SU-DHL-6 (cell line): ENCODE results near the gene OPN1LW.

Source experiments
- H2AFZ ChIP-seq: fragments of 200-600 bp; sonication (generic); 2 replicates; pipeline ENCODE4 v1.6.1; 2014; ENCODE audit warnings: low read depth, mild to moderate bottlenecking, moderate library complexity, mixed read lengths, antibody characterized with exemption, low read length; ENCODE audit not compliant: severe bottlenecking
- H3F3A ChIP-seq: fragments of 200-600 bp; shearing (Covaris generic); 2 replicates; pipeline ENCODE4 v1.6.0; 2016; ENCODE audit warnings: antibody characterized with exemption, mild to moderate bottlenecking; ENCODE audit not compliant: insufficient read depth
- H3K27ac ChIP-seq: fragments of 200-600 bp; sonication (generic); 2 replicates; pipeline ENCODE4 v1.5.1; 2016; ENCODE audit warnings: low read depth, mild to moderate bottlenecking, low read length, moderate library complexity, mixed read lengths
- H3K27me3 ChIP-seq: fragments of 200-600 bp; sonication (generic), shearing (Covaris generic); 2 replicates; pipeline ENCODE4 v1.6.0; 2014; ENCODE audit warnings: mild to moderate bottlenecking, low read length
- H3K36me3 ChIP-seq: fragments of 200-600 bp; sonication (generic); 2 replicates; pipeline ENCODE4 v1.6.1; 2014; ENCODE audit warnings: mild to moderate bottlenecking, low read length, mixed read lengths
- H3K4me2 ChIP-seq: fragments of 300-600, 200-600 bp; shearing (Covaris generic), sonication (generic); 2 replicates; pipeline ENCODE4 v1.6.0; 2014; ENCODE audit warnings: low read length, low read depth, mild to moderate bottlenecking; ENCODE audit not compliant: poor library complexity, severe bottlenecking
- H3K4me3 ChIP-seq: fragments of 200-600 bp; sonication (generic); 2 replicates; pipeline ENCODE4 v1.5.1; 2014; ENCODE audit warnings: antibody characterized with exemption, low read length, mild to moderate bottlenecking, mixed read lengths; ENCODE audit not compliant: insufficient read depth, poor library complexity, severe bottlenecking
- H3K79me2 ChIP-seq: fragments of 200-600 bp; sonication (generic); 2 replicates; pipeline ENCODE4 v1.6.1; 2014; ENCODE audit warnings: mild to moderate bottlenecking, low read length, moderate library complexity; ENCODE audit not compliant: insufficient read depth
- H3K9ac ChIP-seq: fragments of 200-600 bp; sonication (generic); 2 replicates; pipeline ENCODE4 v1.7.0; 2014; ENCODE audit warnings: mild to moderate bottlenecking, low read length
- H3K9me2 ChIP-seq: fragments of 200-600 bp; sonication (generic); replicated peaks from 2 replicates; pipeline ENCODE4 v1.6.1; 2014; ENCODE audit warnings: low read length; ENCODE audit not compliant: insufficient read depth
- H3K9me3 ChIP-seq: fragments of 200-600 bp; sonication (generic); 2 replicates; pipeline ENCODE4 v1.6.1; 2014; ENCODE audit warnings: low read length, mixed read lengths; ENCODE audit not compliant: insufficient read depth
- H4K20me1 ChIP-seq: fragments of 200-600 bp; sonication (generic); 2 replicates; pipeline ENCODE4 v1.6.1; 2014; ENCODE audit warnings: low read depth, mild to moderate bottlenecking, antibody characterized with exemption, low read length, moderate library complexity, mixed read lengths
- EZH2phosphoT487 ChIP-seq: fragments of 200-600 bp; sonication (generic), shearing (Covaris generic); conservative IDR thresholded peaks from 2 replicates; pipeline ENCODE4 v1.6.1; 2018; ENCODE audit warnings: mild to moderate bottlenecking, antibody characterized with exemption, low read length, moderate library complexity, mixed read lengths
- TF ChIP-seq, protein P1 (sequence below): fragments of 200-600 bp; sonication (generic); IDR thresholded peaks from one replicate; pipeline ENCODE4 v1.5.1; 2017; ENCODE audit warnings: antibody characterized with exemption, mild to moderate bottlenecking, low read length, moderate library complexity; ENCODE audit not compliant: insufficient read depth, poor library complexity, severe bottlenecking

OPN1LW gene

DNA sequence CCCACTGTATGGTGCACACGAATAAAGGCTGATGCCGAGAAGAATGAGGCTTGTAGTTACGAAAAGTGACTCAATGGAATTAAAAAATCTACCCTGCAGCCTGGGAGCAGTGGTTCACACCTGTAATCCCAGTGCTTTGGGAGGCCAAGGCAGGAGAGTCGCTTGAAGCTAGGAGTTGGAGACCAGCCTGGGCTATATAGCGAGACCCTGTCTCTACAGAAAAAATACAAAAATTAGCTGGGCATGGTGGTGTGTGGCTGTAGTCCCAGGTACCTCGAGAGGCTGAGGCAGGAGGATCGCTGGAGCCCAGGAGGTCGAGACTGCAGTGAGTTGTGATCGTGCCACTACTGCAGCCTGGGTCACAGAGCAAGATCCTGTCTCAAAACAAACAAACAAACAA is 11.7 kb upstream of the OPN1LW start:
- Histone ChIP-seq H3K9me2 (no peaks in the 10 kb centered on the region), H3K27me3 (no peaks in the 10 kb centered on the region), H2AFZ (no peak overlapping the region), H3K79me2 (no peaks in the 10 kb centered on the region), H3K36me3 (no peaks in the 10 kb centered on the region), H3K9me3 (no peaks in the 10 kb centered on the region), H3K9ac (no peak overlapping the region), H3F3A (no peaks in the 10 kb centered on the region), H3K27ac (no peak overlapping the region), H4K20me1 (no peaks in the 10 kb centered on the region), H3K4me3 (no peak overlapping the region), H3K4me2 (no peak overlapping the region)
- TF ChIP-seq, protein P1, sequence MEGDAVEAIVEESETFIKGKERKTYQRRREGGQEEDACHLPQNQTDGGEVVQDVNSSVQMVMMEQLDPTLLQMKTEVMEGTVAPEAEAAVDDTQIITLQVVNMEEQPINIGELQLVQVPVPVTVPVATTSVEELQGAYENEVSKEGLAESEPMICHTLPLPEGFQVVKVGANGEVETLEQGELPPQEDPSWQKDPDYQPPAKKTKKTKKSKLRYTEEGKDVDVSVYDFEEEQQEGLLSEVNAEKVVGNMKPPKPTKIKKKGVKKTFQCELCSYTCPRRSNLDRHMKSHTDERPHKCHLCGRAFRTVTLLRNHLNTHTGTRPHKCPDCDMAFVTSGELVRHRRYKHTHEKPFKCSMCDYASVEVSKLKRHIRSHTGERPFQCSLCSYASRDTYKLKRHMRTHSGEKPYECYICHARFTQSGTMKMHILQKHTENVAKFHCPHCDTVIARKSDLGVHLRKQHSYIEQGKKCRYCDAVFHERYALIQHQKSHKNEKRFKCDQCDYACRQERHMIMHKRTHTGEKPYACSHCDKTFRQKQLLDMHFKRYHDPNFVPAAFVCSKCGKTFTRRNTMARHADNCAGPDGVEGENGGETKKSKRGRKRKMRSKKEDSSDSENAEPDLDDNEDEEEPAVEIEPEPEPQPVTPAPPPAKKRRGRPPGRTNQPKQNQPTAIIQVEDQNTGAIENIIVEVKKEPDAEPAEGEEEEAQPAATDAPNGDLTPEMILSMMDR, result no peak
- TF ChIP-seq EZH2phosphoT487, result no peak

DNA sequence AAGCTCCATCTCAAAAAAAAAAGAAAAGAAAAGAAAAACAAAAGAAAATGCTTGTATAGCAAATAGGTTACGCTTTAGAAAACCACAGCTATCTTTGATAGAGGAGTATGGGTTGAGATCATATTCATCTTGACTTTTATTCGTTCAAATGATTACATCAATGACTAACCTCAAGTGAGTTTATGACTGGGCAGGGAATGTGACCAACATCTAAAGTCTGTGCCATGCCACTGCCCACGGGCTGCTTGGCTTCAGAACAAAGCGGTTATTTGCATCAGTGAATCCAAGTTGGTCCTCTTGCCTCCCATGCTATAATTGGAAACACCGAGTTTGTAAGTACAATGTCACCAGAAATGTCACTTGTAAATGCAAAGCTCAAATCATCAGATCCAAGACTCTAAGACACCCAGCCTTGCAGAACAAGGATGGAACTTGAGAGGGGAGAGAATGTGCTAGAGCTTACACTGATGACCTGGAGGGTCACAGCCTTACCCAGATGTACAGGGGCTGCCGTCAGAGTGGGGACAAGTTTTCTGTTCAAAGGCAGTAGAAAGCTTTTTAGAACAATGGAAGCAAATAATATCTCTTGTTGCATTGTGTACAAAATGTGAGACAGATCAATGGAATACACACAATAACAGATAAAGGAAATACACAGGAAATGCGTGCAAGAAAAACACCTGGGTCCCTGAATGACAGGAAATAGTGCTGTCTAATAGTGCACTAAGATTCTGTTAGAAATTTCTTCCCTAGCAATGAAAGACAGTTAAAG is 8.4 kb upstream of the OPN1LW start:
- no peak for TF ChIP-seq EZH2phosphoT487
- TF ChIP-seq, protein P1, result no peak
- H3K27ac ChIP-seq, result no peak overlapping the region
- H3K9me3 ChIP-seq, result no peaks in the 10 kb centered on the region
- H3F3A ChIP-seq, result no peaks in the 10 kb centered on the region
- H3K9ac ChIP-seq, result no peak overlapping the region
- no peaks in the 10 kb centered on the region for H3K36me3 ChIP-seq
- no peak overlapping the region for H3K4me3 ChIP-seq
- H3K4me2 ChIP-seq, result no peak overlapping the region
- no peaks in the 10 kb centered on the region for H3K9me2 ChIP-seq
- H4K20me1 ChIP-seq, result no peaks in the 10 kb centered on the region
- no peak overlapping the region for H2AFZ ChIP-seq
- no peaks in the 10 kb centered on the region for H3K79me2 ChIP-seq
- H3K27me3 ChIP-seq, result no peaks in the 10 kb centered on the region

DNA sequence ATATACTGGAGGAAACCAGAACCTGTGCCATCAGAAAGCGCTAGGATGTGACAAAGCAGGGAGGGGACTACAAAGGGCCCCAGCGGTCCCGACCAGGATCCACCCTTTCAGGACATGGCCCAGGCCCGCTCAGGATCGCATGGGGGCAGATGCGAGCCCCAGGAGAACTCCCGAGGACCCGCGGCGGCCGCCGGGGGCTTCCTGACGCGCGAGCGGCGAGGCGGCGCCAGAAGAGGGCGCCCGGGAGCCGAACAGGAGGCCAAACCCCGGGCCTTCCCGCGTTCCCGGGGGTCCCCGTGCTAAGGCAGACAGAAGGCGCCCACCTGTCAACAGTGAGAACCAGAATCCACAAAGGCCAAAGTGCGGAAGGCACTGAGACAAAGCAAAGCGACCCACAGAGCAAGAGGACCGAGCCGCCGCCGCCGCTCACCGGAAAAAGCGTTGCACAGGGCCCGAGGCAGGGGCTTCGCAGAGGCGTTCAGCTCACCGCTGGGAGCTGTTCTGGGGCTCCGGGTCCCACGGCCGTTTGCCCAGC is 7.3 kb upstream of the OPN1LW start:
- H3K36me3 ChIP-seq, result no peaks in the 10 kb centered on the region
- peak overlapping the region; percentile 39 for H3K4me2 ChIP-seq
- H3K4me3 ChIP-seq, result no peak overlapping the region
- no peaks in the 10 kb centered on the region for H3K9me2 ChIP-seq
- H3F3A ChIP-seq, result no peaks in the 10 kb centered on the region
- no peaks in the 10 kb centered on the region for H4K20me1 ChIP-seq
- peak overlapping the region; percentile 68 for H2AFZ ChIP-seq
- no peaks in the 10 kb centered on the region for H3K9me3 ChIP-seq
- TF ChIP-seq EZH2phosphoT487, result no peak
- TF ChIP-seq, protein P1, result peak; percentile 60
- no peak overlapping the region for H3K9ac ChIP-seq
- H3K27me3 ChIP-seq, result no peaks in the 10 kb centered on the region
- no peak overlapping the region for H3K27ac ChIP-seq
- H3K79me2 ChIP-seq, result no peaks in the 10 kb centered on the region
